Measurements from ENCODE around the gene RSPH10B. TPM values are rescaled to one million over a fixed set of nuclear protein-coding genes. Genes with fewer than 3 reads are reported as not detected.
A peak's percentile ranks its signal among the peaks of the same experiment; 100 is the strongest.
"Not testable (repeated sequence)": the region's sequence is repeated elsewhere in the genome, so short reads cannot be mapped to it uniquely, and the experiment has no call there.

Gene RSPH10B
- 0.14 TPM for polyA plus RNA-seq (2013, experiment 1 of 2)
- polyA plus RNA-seq (2013, experiment 2 of 2) = 0.17 TPM

GRCh38 chr7:5970347-5970911 lies at the start of gene RSPH10B:
Gene RSPH10B, minus strand, starts transcription at chr7:5970689. Its CDS starts 3,573 bp downstream, at chr7:5967116.
- H2BK5ac ChIP-seq (ENCODE audit: low read length); H3K4ac ChIP-seq (ENCODE audit: low read depth, low read length); H3K27ac ChIP-seq (ENCODE audit: low read depth, low read length); H3K4me1 ChIP-seq (ENCODE audit: control insufficient read depth, low read depth, low read length); H4K5ac ChIP-seq (ENCODE audit: low read length); H3K9ac ChIP-seq (ENCODE audit: low read length); H3K18ac ChIP-seq (ENCODE audit: low read length); H3K56ac ChIP-seq (ENCODE audit: low read length); H3K4me2 ChIP-seq (ENCODE audit: low read length); H2BK120ac ChIP-seq (ENCODE audit: low read depth, low read length); H2AK5ac ChIP-seq (ENCODE audit: low read length); H3K23ac ChIP-seq (ENCODE audit: low read length); H3K79me1 ChIP-seq (ENCODE audit: low read length); H3K79me2 ChIP-seq (ENCODE audit: control insufficient read depth, insufficient read depth, low read length); H3K27me3 ChIP-seq (ENCODE audit: insufficient read depth, low read length, poor library complexity); H4K8ac ChIP-seq (ENCODE audit: low read depth, low read length); H3K36me3 ChIP-seq (ENCODE audit: control insufficient read depth, insufficient read depth, low read length); H2BK15ac ChIP-seq (replicated peaks; ENCODE audit: low read depth); H3K4me3 ChIP-seq (ENCODE audit: low read length): not testable (repeated sequence)
- peak; percentile 3 for DNase-seq
- no CpG with 5 or more reads among the region's 43 CpGs for WGBS (ENCODE audit: extremely low coverage, insufficient coverage, low lambda C conversion rate)

- no CpG with 5 or more reads among the region's 8 CpGs for WGBS (ENCODE audit: extremely low coverage, insufficient coverage, low lambda C conversion rate)
- Histone ChIP-seq H3K27ac (ENCODE audit: low read depth, low read length) (no peak overlapping the region), H3K4me3 (ENCODE audit: low read length) (no peak overlapping the region)
Observed at GRCh38 chr7:6016653-6016966, 46.1 kb upstream of the RSPH10B start.

GRCh38 chr7:6015917-6016652 lies 45.6 kb upstream of the RSPH10B start:
- no peak overlapping the region for H2BK120ac ChIP-seq (ENCODE audit: low read depth, low read length)
- H2BK5ac ChIP-seq (ENCODE audit: low read length) = no peak overlapping the region
- no peak overlapping the region for H3K56ac ChIP-seq (ENCODE audit: low read length)
- H3K23ac ChIP-seq (ENCODE audit: low read length) = no peak overlapping the region
- WGBS (ENCODE audit: extremely low coverage, insufficient coverage, low lambda C conversion rate) = no CpG with 5 or more reads among the region's 8 CpGs
- no peak overlapping the region for H2BK15ac ChIP-seq (replicated peaks; ENCODE audit: low read depth)
- no peak overlapping the region for H3K18ac ChIP-seq (ENCODE audit: low read length)
- no peak overlapping the region for H3K4me2 ChIP-seq (ENCODE audit: low read length)
- no peak overlapping the region for H2AK5ac ChIP-seq (ENCODE audit: low read length)
- DNase-seq = peak; percentile 26
- H3K36me3 ChIP-seq (ENCODE audit: control insufficient read depth, insufficient read depth, low read length) = peaks cover 12% of the 10 kb centered on the region
- no peak overlapping the region for H3K4me3 ChIP-seq (ENCODE audit: low read length)
- H4K8ac ChIP-seq (ENCODE audit: low read depth, low read length) = no peak overlapping the region
- H3K9ac ChIP-seq (ENCODE audit: low read length) = no peak overlapping the region
- no peak overlapping the region for H4K5ac ChIP-seq (ENCODE audit: low read length)
- H3K27me3 ChIP-seq (ENCODE audit: insufficient read depth, low read length, poor library complexity) = no peaks in the 10 kb centered on the region
- peaks cover 20% of the 10 kb centered on the region for H3K79me2 ChIP-seq (ENCODE audit: control insufficient read depth, insufficient read depth, low read length)
- H3K4ac ChIP-seq (ENCODE audit: low read depth, low read length) = no peak overlapping the region
- H3K79me1 ChIP-seq (ENCODE audit: low read length) = peaks cover 6% of the 10 kb centered on the region
- H3K27ac ChIP-seq (ENCODE audit: low read depth, low read length) = no peak overlapping the region
- H3K4me1 ChIP-seq (ENCODE audit: control insufficient read depth, low read depth, low read length) = no peaks in the 10 kb centered on the region

More at GRCh38 chr7:6016653-6016966, 46.1 kb upstream of the RSPH10B start:
- H2BK120ac ChIP-seq (ENCODE audit: low read depth, low read length) = no peak overlapping the region
- no peak overlapping the region for H2BK15ac ChIP-seq (replicated peaks; ENCODE audit: low read depth)
- no peaks in the 10 kb centered on the region for H3K27me3 ChIP-seq (ENCODE audit: insufficient read depth, low read length, poor library complexity)
- no peak overlapping the region for H3K4me2 ChIP-seq (ENCODE audit: low read length)
- no peak overlapping the region for H3K9ac ChIP-seq (ENCODE audit: low read length)
- H3K79me1 ChIP-seq (ENCODE audit: low read length) = peaks cover 6% of the 10 kb centered on the region
- no peaks in the 10 kb centered on the region for H3K4me1 ChIP-seq (ENCODE audit: control insufficient read depth, low read depth, low read length)
- H3K4ac ChIP-seq (ENCODE audit: low read depth, low read length) = no peak overlapping the region
- H3K79me2 ChIP-seq (ENCODE audit: control insufficient read depth, insufficient read depth, low read length) = peaks cover 15% of the 10 kb centered on the region
- no peak overlapping the region for H4K5ac ChIP-seq (ENCODE audit: low read length)
- H2BK5ac ChIP-seq (ENCODE audit: low read length) = no peak overlapping the region
- H2AK5ac ChIP-seq (ENCODE audit: low read length) = no peak overlapping the region
- H3K56ac ChIP-seq (ENCODE audit: low read length) = no peak overlapping the region
- H3K18ac ChIP-seq (ENCODE audit: low read length) = no peak overlapping the region
- H3K23ac ChIP-seq (ENCODE audit: low read length) = no peak overlapping the region
- H3K36me3 ChIP-seq (ENCODE audit: control insufficient read depth, insufficient read depth, low read length) = peaks cover 12% of the 10 kb centered on the region
- DNase-seq = no peak
- no peak overlapping the region for H4K8ac ChIP-seq (ENCODE audit: low read depth, low read length)

GRCh38 chr7:6012355-6013104 lies 42.0 kb upstream of the RSPH10B start:
- no peak overlapping the region for H3K4ac ChIP-seq (ENCODE audit: low read depth, low read length)
- no peaks in the 10 kb centered on the region for H3K4me1 ChIP-seq (ENCODE audit: control insufficient read depth, low read depth, low read length)
- H3K23ac ChIP-seq (ENCODE audit: low read length) = no peak overlapping the region
- peaks cover 31% of the 10 kb centered on the region for H3K79me2 ChIP-seq (ENCODE audit: control insufficient read depth, insufficient read depth, low read length)
- no peak overlapping the region for H4K5ac ChIP-seq (ENCODE audit: low read length)
- peaks cover 12% of the 10 kb centered on the region for H3K36me3 ChIP-seq (ENCODE audit: control insufficient read depth, insufficient read depth, low read length)
- no peak overlapping the region for H2BK15ac ChIP-seq (replicated peaks; ENCODE audit: low read depth)
- no peak overlapping the region for H3K18ac ChIP-seq (ENCODE audit: low read length)
- H3K56ac ChIP-seq (ENCODE audit: low read length) = peak overlapping the region; percentile 34
- H2BK120ac ChIP-seq (ENCODE audit: low read depth, low read length) = no peak overlapping the region
- H3K4me2 ChIP-seq (ENCODE audit: low read length) = no peak overlapping the region
- H3K9ac ChIP-seq (ENCODE audit: low read length) = no peak overlapping the region
- H2BK5ac ChIP-seq (ENCODE audit: low read length) = no peak overlapping the region
- no peak for DNase-seq
- no peaks in the 10 kb centered on the region for H3K27me3 ChIP-seq (ENCODE audit: insufficient read depth, low read length, poor library complexity)
- no peak overlapping the region for H3K27ac ChIP-seq (ENCODE audit: low read depth, low read length)
- WGBS (ENCODE audit: extremely low coverage, insufficient coverage, low lambda C conversion rate) = no CpG with 5 or more reads among the region's 14 CpGs
- H3K4me3 ChIP-seq (ENCODE audit: low read length) = no peak overlapping the region
- no peak overlapping the region for H4K8ac ChIP-seq (ENCODE audit: low read depth, low read length)
- no peak overlapping the region for H2AK5ac ChIP-seq (ENCODE audit: low read length)
- H3K79me1 ChIP-seq (ENCODE audit: low read length) = peaks cover 4% of the 10 kb centered on the region

- peaks cover 31% of the 10 kb centered on the region for H3K79me2 ChIP-seq (ENCODE audit: control insufficient read depth, insufficient read depth, low read length)
- H3K27ac ChIP-seq (ENCODE audit: low read depth, low read length) = no peak overlapping the region
- peaks cover 7% of the 10 kb centered on the region for H3K36me3 ChIP-seq (ENCODE audit: control insufficient read depth, insufficient read depth, low read length)
- H2BK15ac ChIP-seq (replicated peaks; ENCODE audit: low read depth) = no peak overlapping the region
- DNase-seq = no peak
- no peaks in the 10 kb centered on the region for H3K27me3 ChIP-seq (ENCODE audit: insufficient read depth, low read length, poor library complexity)
- no peak overlapping the region for H2BK120ac ChIP-seq (ENCODE audit: low read depth, low read length)
- no peaks in the 10 kb centered on the region for H3K4me1 ChIP-seq (ENCODE audit: control insufficient read depth, low read depth, low read length)
- no peak overlapping the region for H4K5ac ChIP-seq (ENCODE audit: low read length)
- no peak overlapping the region for H3K9ac ChIP-seq (ENCODE audit: low read length)
- no peak overlapping the region for H3K4ac ChIP-seq (ENCODE audit: low read depth, low read length)
- no peak overlapping the region for H3K4me3 ChIP-seq (ENCODE audit: low read length)
- H3K23ac ChIP-seq (ENCODE audit: low read length) = no peak overlapping the region
- WGBS (ENCODE audit: extremely low coverage, insufficient coverage, low lambda C conversion rate) = no CpG with 5 or more reads among the region's 2 CpGs
- no peak overlapping the region for H2BK5ac ChIP-seq (ENCODE audit: low read length)
- H3K56ac ChIP-seq (ENCODE audit: low read length) = no peak overlapping the region
- no peak overlapping the region for H3K4me2 ChIP-seq (ENCODE audit: low read length)
- peaks cover 4% of the 10 kb centered on the region for H3K79me1 ChIP-seq (ENCODE audit: low read length)
- no peak overlapping the region for H2AK5ac ChIP-seq (ENCODE audit: low read length)
- no peak overlapping the region for H3K18ac ChIP-seq (ENCODE audit: low read length)
- H4K8ac ChIP-seq (ENCODE audit: low read depth, low read length) = no peak overlapping the region
Observed at GRCh38 chr7:6011541-6011940, 41.1 kb upstream of the RSPH10B start.

Data from mesendoderm (in vitro differentiated cells).